GM18858 (cell line): ENCODE data around the gene CARD11.
"Not testable (repeated sequence)": the region's sequence is repeated elsewhere in the genome, so short reads cannot be mapped to it uniquely, and the experiment has no call there.

ENCODE experiments used
- ATAC-seq: cut with Tn5 transposase; IDR thresholded peaks from one replicate; pipeline ENCODE4 v1.9.1; 2021; ENCODE audit not compliant: unreplicated experiment

CARD11 gene

DNA sequence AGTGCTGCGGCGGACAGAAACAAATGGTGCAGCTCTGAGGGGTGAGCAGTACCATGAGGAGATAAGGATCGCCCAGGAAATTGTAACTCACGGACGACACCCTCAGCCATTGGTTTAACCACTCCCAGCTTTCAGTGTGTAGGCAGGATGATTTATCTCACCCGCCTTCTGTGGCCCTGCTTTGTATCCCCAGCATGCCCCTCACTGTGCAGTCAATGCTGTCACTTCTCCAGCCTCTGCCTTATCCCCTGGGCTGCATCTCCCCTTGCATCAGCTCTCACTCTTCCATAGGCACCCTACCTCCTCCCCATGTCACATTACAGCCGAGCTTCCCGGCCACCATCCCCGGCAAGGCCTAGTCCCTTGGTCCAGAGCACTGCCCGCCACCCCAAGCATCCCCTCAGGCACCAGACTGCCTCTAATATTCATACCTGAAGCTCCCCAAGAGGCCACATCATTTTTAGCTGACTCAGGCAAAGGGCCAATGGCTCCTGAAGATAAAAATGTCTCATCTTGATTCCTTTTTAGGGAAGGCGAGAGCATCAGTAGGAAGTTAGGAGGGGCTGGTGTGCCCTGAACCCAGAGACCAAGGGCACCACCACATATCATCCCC is 77.1 kb downstream of the CARD11 start:
- no peak for ATAC-seq

DNA sequence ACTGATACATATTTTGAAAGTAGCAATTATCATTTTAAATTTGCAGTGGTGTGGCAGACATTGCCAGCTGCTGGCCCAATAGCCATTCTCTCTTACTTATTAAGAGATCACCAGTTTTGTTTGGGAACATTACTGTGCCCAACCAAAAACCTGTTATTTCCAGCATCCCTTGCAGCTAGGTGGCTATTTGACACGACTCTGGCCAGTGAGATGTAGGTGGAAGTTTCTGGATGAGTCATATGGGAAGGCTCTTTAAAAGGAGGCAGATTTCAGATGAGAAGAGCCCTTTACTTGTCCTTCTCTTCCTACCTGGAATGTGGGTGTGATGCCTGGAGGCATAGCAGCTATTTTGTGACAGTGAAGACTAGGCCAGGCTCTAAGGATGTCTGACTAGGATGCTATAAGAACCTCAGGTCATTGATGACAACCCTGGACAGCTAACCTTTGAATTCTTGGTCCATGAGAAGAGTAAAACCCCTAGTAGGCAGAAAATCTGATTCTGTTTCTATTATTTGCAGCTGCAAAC is 77.9 kb downstream of the CARD11 start:
- no peak for ATAC-seq

DNA sequence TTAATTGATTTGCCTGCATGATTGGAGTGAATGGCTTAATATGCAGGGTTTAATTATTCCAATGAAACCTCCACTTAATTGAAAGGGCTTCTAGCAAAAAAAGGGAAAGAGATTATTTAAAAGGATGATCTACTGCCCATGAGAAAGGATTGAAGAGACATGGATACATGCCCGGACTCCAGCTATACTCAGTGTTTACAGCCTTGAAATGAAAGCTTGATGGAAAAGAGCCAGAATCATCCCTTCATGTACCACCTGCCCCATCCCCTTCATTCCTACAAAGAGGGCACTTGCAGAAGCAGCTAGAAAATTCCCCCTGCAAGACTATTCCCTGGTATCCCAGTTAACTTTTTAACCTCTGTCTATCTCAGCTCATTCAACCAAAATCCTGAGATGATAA is 78.4 kb downstream of the CARD11 start:
- no peak for ATAC-seq

DNA sequence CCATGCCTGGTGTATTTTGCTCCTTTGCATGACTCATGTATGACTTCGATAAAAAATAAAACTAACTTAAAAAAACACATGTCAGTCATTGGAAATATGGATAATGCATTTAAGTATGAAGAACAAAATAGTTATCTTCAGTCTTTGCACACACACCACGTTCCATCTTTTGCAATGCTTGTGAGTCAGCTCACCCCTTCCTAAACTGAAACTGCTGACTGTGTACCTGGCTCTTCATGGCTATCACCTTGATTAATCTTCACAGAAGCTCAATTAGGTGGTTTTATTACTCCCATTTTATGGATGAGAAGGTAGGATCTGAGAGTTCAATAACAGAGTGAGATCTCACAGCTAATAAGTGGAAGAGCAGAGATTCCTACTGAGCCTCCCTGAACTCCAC is 79.5 kb downstream of the CARD11 start:
- ATAC-seq = no peak

DNA sequence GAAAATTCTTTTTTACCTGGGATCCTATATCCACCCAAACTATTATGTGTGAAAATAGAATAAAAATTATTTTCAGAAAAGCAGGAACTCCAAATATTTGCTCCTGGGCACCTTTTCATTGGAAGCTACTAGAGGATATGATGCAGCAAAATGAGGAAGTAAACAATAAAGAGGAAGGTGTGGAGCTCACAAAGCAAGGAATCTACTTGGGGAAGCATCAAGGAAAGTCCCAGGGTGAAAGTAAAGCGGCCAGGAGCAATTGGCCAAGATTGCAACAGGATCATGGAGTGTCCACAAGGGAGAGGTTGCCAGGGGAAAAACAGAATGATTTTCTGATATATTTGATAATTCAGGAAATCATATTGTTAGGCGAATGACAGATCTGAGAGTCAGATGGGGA is 80.8 kb downstream of the CARD11 start:
- ATAC-seq = no peak

DNA sequence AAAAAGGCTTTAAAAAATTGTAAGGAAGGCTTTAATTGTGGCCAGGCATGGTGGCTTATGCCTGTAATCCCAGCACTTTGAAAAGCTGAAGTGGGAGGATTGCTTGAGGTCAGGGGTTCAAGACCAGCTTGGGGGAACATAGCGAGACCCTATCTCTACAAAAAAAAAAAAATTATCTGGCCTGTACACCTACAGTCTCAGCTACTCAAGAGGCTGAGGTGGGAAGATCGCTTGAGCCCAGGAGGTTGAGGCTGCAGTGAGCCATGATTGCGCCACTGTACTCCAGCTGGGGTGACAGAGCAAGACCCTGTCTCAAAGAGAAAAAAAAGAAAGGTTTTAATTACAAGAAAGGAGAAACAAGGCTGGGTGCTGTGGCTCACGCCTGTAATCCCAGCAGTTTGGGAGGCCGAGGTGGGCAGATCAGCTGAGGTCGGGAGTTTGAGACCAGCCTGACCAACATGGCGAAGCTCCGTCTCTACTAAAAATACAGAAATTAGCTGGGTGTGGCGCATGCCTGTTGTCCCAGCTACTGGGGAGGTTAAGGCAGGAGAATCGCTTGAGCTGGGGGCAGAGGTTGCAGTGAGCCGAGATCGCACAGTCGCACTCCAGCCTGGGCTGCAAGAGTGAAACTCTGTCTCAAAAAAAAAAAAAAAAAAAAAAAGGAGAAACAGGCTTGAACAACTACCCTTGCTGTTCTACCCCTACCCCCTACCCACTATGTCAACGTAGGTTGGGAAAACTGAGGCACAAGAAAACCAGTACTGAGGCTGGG is 83.7 kb downstream of the CARD11 start:
- ATAC-seq = no peak

DNA sequence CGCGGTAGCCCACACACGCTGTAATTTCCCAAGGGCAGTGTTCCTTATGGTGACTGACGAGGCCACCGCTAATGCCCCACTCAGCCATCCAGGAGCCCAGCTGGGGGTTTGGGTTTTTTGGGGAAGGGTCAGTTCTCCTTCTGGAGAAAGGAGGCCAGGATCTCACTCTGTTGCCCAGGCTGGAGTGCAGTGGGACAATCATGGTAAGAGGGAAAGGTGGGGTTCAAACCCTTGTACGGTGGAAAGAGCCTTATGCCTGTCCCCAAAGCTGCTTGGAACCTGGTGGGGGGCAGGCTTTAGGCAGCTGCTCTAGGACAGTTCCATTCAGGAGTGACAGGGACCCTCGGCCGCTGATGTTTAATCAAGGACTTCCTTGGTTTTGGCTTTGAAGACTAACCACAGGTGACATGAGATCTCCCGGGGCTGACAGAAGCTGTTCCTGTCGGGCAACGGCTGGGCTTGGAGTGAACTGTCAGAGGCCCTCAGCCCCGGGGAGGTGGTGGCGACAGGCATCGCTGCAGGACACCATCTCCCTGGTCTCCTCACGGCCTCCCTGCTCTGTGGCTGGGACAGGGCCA is 84.5 kb downstream of the CARD11 start:
- no peak for ATAC-seq

DNA sequence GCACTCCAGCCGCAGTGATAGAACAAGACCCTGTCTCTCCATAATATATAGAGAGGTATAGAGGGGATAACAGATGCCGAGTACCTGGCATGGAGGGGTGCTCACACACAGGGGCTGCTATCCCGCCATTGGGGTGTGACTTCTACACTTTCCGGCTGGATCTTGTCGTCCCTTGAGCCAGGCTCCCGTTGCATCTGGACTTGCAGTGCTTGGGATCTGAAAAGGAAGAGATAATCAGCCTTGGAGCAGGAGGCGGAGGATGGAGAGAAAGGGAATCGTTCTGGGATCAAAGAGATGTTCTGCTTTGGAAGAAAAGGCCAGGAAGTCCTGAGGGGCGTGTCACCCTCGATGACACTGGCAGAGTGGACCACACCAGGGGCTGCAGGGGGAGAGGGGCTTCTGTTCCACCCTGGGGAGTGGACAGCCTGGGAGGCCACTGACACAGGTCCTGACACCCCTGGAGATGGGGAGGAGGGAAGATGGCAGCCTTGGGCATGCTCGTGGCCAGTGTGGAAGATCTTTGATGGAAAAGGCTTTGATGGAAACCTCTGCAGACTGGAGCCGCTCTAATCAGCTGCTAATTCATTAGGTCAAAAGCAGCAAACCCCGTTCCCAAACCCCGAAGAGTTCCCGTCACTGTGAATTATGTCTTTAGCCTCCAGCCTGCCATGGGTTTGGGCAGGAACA is 85.1 kb downstream of the CARD11 start:
- ATAC-seq = no peak

DNA sequence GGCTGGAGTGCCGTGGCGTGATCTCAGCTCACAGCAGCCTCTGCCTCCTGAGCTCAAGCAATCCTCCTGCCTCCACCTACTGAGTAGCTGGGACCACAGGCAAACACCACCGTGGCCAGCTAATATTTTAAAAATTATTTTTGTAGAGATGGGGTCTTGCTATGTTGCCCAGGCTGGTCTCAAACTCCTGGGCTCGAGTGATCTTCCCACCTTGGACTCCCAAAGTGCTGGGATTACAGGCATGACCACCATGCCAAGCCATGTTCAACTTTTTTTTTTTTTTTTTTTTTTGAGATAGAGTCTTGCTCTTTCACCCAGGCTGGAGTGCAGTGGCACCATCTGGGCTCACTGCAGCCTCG is 86.3 kb downstream of the CARD11 start:
- not testable (repeated sequence) for ATAC-seq

DNA sequence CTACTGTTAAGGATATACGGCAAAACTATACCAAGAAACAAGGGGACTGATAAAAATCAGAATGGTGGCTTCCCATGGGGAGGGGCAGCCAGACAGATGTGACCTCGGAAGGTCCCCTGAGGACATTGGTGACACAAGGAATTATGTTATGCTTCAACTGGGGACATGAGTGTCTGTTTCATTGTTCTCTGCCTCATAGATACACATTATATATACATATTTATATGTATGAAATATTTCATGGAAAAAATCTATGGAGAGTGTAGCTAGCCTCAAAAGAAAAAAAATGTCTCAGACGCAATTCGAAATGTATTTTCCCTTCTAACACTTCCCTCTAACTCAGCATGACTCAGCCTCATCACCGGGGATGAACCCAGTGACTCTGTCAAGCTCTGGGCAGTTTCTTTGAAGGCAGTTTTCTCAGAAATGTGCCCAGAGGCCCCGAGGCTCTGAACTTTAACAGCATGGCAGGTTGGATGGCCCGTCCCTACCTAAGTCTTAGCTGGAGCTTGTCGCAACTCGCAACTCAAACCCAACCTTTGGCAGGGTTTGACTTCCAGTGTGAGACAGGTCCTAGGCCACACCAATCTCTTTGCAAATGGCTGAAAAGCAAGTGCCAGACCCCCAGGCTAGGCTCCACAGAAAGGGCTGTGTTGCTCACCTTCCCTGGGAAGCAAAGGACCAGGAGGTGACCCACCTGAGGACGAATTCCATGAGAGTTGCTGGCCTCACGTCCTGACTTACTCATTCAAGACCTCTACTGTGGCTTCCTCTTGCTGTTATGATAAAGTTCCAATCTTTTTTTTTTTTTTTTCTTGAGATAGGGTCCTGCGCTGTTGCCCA is 86.9 kb downstream of the CARD11 start:
- ATAC-seq = no peak

DNA sequence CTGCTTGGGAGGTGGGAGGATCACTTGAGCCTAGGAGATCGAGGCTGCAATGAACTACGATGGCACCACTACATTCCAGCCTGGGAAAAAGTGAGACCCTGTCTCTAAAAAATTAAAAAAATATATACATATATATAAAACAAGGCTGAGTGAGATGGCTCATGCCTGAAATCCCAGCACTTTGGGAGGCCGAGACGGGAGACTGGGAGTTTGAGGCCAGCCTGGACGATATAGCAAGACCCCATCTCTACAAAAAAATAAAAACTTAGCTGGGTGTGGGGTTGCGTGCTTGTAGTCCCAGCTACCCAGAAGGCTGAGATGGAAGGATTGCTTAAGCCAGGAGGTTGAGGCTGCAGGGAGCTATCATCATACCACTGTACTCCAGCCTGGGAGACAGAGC is 87.6 kb downstream of the CARD11 start:
- no peak for ATAC-seq

DNA sequence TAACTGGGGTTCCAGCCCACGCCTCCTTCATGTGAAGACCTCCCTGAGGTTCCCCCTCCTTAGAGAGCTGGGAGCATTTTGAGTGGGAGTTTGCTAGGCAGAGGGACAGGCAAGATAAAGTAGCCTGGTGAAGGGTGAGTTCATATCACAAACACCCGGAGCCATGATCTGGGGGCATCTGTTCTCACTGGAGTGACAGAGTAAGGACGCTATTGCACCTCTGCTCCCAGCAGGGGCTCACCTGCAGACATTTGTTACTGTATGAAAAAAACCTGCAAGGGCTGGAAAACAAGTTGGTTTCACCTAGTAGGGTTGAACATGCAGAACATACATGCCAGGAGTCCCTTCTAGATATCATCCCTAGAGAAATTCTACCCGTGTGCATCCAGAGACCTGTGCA is 88.4 kb downstream of the CARD11 start:
- no peak for ATAC-seq

DNA sequence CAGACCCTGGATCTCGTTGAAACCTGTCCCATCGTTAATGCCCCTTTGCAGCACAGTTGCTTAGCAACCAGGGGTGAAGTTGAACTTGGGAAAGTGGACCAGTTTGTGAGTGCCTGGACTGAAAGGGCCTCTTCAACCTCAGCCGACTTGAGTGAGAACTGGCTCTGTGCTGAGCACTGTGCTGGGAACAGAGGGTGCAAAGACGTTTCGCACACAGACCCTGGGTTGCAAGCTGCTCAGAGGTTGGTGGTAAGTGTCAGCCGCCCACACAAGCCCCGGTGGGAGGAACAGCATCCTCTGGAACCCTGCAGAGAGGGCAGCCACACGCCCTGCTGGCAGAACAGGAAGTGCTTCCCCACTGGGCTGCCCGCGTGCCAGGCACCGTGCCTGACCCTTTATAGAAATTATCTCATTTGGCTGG is 89.2 kb downstream of the CARD11 start:
- no peak for ATAC-seq

DNA sequence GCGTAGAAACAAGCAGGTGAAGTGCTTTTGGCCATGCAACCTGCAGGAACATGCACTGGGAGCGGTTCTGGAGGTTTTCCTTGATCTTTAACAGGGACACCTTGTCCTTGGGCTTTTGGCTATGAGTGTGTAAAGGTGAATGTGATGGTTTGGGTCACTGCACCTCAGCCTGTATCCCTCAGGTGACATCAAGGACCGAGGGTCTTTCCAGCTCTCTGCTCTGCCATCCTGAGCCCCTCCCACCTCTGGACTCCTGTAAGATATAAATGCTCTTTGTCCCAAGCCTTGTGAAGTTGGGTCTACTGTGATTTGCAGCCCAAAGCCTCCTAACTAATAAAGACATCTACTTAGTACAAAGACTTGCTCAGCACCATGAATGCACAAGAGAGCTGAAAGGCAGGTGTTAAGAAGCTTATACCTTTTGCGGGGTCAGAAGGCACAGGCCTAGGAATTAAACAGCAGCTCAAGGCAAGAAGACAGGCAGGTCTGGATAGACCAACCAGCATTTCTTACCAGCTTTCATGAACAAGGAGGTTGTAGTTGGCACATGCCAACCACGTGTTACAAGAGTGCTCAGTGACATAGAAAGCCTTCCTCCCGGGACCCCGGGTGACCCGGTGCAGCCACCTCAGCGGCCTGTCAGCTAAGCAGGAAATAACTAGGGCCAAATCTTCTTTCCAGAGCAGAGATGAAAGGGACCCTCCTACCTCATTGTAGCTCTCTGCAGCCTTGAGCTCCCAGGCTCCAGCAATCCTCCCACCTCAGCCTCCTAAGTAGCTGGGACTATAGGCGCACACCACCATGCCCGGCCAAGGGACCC is 89.9 kb downstream of the CARD11 start:
- ATAC-seq = no peak

DNA sequence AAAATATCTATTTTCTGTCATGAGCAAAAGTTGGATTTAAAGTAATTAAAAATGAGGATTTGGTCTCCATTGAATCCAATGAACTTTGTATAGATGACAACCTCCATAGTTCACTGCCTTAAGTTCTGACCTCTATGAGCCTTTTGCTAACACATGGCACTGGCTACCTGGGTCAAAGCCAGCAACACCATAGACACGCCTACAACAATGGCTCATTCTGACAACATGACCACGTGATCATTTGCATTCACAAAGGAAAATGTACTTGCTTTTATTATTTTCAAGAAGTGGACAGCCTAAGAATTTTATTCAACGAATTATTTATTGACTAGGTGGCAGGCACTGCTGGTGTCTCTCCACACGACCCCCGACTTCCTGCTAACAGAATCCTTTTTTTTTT is 90.6 kb downstream of the CARD11 start:
- ATAC-seq = no peak

DNA sequence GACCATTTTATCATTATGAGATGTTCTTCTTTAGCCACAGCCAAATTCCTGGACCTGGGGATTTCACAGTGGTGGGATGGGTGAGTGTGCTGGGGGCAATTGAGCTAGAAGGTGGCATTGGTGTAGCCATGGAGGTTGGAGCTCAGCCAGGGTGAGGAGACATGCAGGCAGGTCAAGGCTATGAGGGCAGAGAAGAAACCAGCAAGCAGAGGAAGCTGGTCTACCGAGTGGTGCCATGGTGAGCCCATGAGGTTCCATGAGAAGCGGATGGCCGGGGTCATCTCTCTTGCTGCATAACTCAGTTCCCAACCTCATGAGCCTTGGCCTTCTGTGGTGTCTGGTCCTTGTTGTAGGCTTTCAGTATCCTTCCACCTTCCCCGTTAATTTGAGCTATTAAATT is 91.4 kb downstream of the CARD11 start:
- no peak for ATAC-seq

DNA sequence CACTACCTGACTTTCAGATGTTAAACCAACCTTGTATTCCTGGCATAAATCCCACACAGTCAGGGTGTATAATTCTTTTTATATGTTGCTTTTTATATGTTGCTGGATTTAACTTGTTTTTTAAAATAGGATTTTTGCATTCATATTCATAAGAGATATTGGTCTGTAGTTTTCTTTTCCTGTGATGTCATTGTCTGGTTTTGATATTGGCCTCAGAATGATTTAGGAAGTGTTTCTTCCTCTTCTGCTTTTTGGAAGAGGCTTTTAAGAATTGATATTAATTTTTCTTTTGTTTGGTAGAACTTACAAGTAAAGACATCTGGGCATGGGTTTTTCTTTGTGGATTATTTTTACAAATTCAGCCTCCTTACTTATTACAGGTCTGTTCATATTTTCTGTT is 93.1 kb downstream of the CARD11 start:
- ATAC-seq = no peak

DNA sequence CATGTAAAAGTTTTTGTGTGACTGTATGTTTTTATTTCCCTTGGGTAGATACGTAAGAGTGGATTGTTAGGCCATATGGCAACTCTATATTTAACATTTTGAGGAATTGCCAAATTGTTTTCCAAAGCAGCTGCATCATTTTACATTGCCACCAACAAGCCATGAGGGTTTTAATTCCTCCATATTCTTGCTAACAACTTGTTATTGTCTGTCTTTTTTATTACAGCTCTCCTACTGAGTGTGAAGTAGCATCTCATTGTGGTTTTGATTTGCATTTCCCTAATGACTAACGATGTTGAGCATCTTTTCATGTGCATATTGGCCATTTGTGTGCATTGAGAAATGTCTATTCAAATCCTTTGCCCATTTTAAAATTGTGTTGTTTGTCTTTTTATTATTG is 94.9 kb downstream of the CARD11 start:
- no peak for ATAC-seq

DNA sequence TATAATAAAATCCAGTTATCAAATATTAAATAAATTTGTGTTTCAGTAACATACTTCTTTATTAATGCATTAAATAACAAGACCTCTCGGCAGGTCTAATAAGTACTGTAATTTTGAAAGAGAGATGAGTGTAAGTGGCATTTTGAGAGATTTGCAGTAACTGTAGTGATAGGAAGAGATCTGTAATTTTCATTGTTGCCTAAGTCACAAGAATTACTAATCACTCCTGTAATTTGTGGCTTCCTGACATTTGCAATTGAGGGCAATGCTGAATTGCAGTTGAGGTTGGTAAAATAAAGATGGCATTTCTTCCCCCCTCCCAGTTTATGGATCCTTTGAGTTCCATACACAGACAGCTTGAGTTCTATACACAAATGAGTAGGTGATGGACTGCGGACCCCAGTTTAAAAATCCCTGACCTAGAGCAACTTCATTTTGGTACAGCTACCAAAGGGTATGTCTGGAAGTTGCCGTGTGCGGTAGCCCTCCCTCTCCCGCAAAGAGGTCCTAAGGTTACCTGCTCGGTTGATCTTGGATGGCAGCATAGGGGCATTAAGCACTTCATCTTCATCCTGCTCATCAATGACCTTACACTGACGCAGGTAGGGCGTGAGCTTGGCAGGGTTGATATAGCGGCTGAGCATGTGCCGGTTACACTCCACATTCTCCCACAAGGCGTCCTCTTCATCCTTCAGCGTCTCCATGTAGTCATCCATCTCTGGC is 96.4 kb downstream of the CARD11 start:
- ATAC-seq = no peak
